GM23338 (cell line): ENCODE results near the gene OR52J3. TPM values are rescaled to one million over a fixed set of nuclear protein-coding genes. Genes with fewer than 3 reads are reported as not detected.

Experiments used
- polyA plus RNA-seq: library from polyadenylated mRNA; unstranded; fragments of >200 nt; fragmentation: Nextera tagmentation; extraction: Ambion mirVana; gene quantifications from 2 replicates; pipeline ENCODE4 v1.2.1, GENCODE V29; 2016
- total RNA-seq: library from RNA; depleted of rRNA; stranded (reverse); fragments of >200 nt; shearing (Covaris generic); gene quantifications from 2 replicates; pipeline ENCODE4 v1.2.3, GENCODE V29; 2014; rRNA removed
- TF ChIP-seq, protein P1 (sequence below): fragments of 250-450 bp; sonication (Bioruptor Pico); IDR thresholded peaks from 2 replicates; pipeline ENCODE4 v1.5.0; 2020; ENCODE audit warnings: mild to moderate bottlenecking, moderate library complexity

OR52J3 gene
- total and polyA plus RNA-seq, 2 experiments from 2014 or later, result not detected

DNA sequence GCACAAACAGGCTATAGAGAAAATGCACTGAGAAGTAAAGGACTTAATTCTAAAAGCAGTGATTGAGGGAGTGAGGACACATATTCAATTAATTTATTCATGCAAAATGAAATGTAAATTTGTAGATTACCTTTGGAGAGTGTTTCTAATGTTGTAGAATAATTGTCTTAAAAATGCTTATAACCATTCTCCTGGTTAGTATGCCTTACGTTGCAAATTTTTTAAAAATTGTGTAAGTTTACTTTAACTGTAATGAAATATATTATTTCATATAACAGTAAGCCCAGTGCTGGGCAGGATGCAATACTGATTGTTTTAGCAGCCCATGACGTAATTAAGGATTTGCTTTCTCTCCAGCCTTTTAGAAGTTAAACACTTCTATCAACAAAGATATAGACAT is 49.7 kb downstream of the OR52J3 start (continued):
- TF ChIP-seq, protein P1, sequence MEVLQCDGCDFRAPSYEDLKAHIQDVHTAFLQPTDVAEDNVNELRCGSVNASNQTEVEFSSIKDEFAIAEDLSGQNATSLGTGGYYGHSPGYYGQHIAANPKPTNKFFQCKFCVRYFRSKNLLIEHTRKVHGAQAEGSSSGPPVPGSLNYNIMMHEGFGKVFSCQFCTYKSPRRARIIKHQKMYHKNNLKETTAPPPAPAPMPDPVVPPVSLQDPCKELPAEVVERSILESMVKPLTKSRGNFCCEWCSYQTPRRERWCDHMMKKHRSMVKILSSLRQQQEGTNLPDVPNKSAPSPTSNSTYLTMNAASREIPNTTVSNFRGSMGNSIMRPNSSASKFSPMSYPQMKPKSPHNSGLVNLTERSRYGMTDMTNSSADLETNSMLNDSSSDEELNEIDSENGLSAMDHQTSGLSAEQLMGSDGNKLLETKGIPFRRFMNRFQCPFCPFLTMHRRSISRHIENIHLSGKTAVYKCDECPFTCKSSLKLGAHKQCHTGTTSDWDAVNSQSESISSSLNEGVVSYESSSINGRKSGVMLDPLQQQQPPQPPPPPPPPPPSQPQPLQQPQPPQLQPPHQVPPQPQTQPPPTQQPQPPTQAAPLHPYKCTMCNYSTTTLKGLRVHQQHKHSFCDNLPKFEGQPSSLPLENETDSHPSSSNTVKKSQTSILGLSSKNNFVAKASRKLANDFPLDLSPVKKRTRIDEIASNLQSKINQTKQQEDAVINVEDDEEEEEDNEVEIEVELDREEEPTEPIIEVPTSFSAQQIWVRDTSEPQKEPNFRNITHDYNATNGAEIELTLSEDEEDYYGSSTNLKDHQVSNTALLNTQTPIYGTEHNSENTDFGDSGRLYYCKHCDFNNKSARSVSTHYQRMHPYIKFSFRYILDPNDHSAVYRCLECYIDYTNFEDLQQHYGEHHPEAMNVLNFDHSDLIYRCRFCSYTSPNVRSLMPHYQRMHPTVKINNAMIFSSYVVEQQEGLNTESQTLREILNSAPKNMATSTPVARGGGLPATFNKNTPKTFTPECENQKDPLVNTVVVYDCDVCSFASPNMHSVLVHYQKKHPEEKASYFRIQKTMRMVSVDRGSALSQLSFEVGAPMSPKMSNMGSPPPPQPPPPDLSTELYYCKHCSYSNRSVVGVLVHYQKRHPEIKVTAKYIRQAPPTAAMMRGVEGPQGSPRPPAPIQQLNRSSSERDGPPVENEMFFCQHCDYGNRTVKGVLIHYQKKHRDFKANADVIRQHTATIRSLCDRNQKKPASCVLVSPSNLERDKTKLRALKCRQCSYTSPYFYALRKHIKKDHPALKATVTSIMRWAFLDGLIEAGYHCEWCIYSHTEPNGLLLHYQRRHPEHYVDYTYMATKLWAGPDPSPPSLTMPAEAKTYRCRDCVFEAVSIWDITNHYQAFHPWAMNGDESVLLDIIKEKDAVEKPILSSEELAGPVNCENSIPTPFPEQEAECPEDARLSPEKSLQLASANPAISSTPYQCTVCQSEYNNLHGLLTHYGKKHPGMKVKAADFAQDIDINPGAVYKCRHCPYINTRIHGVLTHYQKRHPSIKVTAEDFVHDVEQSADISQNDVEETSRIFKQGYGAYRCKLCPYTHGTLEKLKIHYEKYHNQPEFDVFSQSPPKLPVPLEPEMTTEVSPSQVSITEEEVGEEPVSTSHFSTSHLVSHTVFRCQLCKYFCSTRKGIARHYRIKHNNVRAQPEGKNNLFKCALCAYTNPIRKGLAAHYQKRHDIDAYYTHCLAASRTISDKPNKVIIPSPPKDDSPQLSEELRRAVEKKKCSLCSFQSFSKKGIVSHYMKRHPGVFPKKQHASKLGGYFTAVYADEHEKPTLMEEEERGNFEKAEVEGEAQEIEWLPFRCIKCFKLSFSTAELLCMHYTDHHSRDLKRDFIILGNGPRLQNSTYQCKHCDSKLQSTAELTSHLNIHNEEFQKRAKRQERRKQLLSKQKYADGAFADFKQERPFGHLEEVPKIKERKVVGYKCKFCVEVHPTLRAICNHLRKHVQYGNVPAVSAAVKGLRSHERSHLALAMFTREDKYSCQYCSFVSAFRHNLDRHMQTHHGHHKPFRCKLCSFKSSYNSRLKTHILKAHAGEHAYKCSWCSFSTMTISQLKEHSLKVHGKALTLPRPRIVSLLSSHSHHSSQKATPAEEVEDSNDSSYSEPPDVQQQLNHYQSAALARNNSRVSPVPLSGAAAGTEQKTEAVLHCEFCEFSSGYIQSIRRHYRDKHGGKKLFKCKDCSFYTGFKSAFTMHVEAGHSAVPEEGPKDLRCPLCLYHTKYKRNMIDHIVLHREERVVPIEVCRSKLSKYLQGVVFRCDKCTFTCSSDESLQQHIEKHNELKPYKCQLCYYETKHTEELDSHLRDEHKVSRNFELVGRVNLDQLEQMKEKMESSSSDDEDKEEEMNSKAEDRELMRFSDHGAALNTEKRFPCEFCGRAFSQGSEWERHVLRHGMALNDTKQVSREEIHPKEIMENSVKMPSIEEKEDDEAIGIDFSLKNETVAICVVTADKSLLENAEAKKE (CRISPR knock-in tag), result no peak

Other genes starting within 250 kb of the OR52J3 start
- not detected in 2 replicates for gene OR52R1, start 242.1 kb upstream of the OR52J3 start, total RNA-seq
- not detected in 2 replicates for gene OR52R1, start 242.1 kb upstream of the OR52J3 start, polyA plus RNA-seq
- not detected in 2 replicates for gene OR51F2, start 225.2 kb upstream of the OR52J3 start, total RNA-seq
- gene OR51F2, start 225.2 kb upstream of the OR52J3 start, polyA plus RNA-seq, result not detected in 2 replicates
- gene OR51S1, start 197.3 kb upstream of the OR52J3 start, total RNA-seq, result not detected in 2 replicates
- not detected in 2 replicates for gene OR51S1, start 197.3 kb upstream of the OR52J3 start, polyA plus RNA-seq
- gene OR51T1, start 164.6 kb upstream of the OR52J3 start, total RNA-seq, result not detected in 2 replicates
- not detected in 2 replicates for gene OR51T1, start 164.6 kb upstream of the OR52J3 start, polyA plus RNA-seq
- gene OR51A7, start 142.7 kb upstream of the OR52J3 start, total RNA-seq, result not detected in 2 replicates
- gene OR51A7, start 142.7 kb upstream of the OR52J3 start, polyA plus RNA-seq, result not detected in 2 replicates
- not detected in 2 replicates for gene OR51G2, start 127.2 kb upstream of the OR52J3 start, total RNA-seq
- gene OR51G2, start 127.2 kb upstream of the OR52J3 start, polyA plus RNA-seq, result not detected in 2 replicates
- not detected in 2 replicates for gene OR51G1, start 122.2 kb upstream of the OR52J3 start, total RNA-seq
- not detected in 2 replicates for gene OR51G1, start 122.2 kb upstream of the OR52J3 start, polyA plus RNA-seq
- not detected in 2 replicates for gene OR51A4, start 98.9 kb upstream of the OR52J3 start, total RNA-seq
- not detected in 2 replicates for gene OR51A4, start 98.9 kb upstream of the OR52J3 start, polyA plus RNA-seq
- gene OR51A2, start 90.8 kb upstream of the OR52J3 start, total RNA-seq, result not detected in 2 replicates
- not detected in 2 replicates for gene OR51A2, start 90.8 kb upstream of the OR52J3 start, polyA plus RNA-seq
- gene OR51L1, start 51.7 kb upstream of the OR52J3 start, total RNA-seq, result not detected in 2 replicates
- not detected in 2 replicates for gene OR51L1, start 51.7 kb upstream of the OR52J3 start, polyA plus RNA-seq
- not detected in 2 replicates for gene OR52E2, start 13.1 kb downstream of the OR52J3 start, total RNA-seq
- not detected in 2 replicates for gene OR52E2, start 13.1 kb downstream of the OR52J3 start, polyA plus RNA-seq
- not detected in 2 replicates for gene OR52E1, start 23.0 kb downstream of the OR52J3 start, total RNA-seq
- not detected in 2 replicates for gene OR52E1, start 23.0 kb downstream of the OR52J3 start, polyA plus RNA-seq
- 0.24 and 0.39 TPM in 2 replicates for gene OR52A5, start 91.8 kb downstream of the OR52J3 start, total RNA-seq
- 0.05 and 0.11 TPM in 2 replicates for gene OR52A5, start 91.8 kb downstream of the OR52J3 start, polyA plus RNA-seq
- 4.3 and 4.4 TPM in 2 replicates for gene OR52A1, start 108.2 kb downstream of the OR52J3 start, total RNA-seq
- 0.73 and 0.82 TPM in 2 replicates for gene OR52A1, start 108.2 kb downstream of the OR52J3 start, polyA plus RNA-seq
- not detected in 2 replicates for gene OR51V1, start 154.2 kb downstream of the OR52J3 start, total RNA-seq
- not detected in 2 replicates for gene OR51V1, start 154.2 kb downstream of the OR52J3 start, polyA plus RNA-seq
- not detected in 2 replicates for gene HBB, start 180.5 kb downstream of the OR52J3 start, total RNA-seq
- gene HBB, start 180.5 kb downstream of the OR52J3 start, polyA plus RNA-seq, result not detected in 2 replicates
- gene HBD, start 188.0 kb downstream of the OR52J3 start, total RNA-seq, result not detected in 2 replicates
- gene HBD, start 188.0 kb downstream of the OR52J3 start, polyA plus RNA-seq, result not detected in 2 replicates
- not detected in 2 replicates for gene HBG1, start 203.3 kb downstream of the OR52J3 start, total RNA-seq
- gene HBG1, start 203.3 kb downstream of the OR52J3 start, polyA plus RNA-seq, result not detected in 2 replicates
- gene HBG2, start 208.3 kb downstream of the OR52J3 start, total RNA-seq, result not detected in 2 replicates
- not detected in 2 replicates for gene HBG2, start 208.3 kb downstream of the OR52J3 start, polyA plus RNA-seq
- gene HBE1, start 223.4 kb downstream of the OR52J3 start, total RNA-seq, result 1.0 TPM in 1 of 2 replicates, not detected in the other
- gene HBE1, start 223.4 kb downstream of the OR52J3 start, polyA plus RNA-seq, result not detected in 2 replicates